GM18498 (cell line): Measurements from ENCODE around the gene KLB.
A peak's percentile ranks its signal among the peaks of the same experiment; 100 is the strongest.

Source experiments
- ATAC-seq: cut with Tn5 transposase; IDR thresholded peaks from one replicate; pipeline ENCODE4 v1.9.1; 2021; ENCODE audit warnings: mild to moderate bottlenecking, moderate library complexity; ENCODE audit not compliant: unreplicated experiment

Gene KLB

DNA sequence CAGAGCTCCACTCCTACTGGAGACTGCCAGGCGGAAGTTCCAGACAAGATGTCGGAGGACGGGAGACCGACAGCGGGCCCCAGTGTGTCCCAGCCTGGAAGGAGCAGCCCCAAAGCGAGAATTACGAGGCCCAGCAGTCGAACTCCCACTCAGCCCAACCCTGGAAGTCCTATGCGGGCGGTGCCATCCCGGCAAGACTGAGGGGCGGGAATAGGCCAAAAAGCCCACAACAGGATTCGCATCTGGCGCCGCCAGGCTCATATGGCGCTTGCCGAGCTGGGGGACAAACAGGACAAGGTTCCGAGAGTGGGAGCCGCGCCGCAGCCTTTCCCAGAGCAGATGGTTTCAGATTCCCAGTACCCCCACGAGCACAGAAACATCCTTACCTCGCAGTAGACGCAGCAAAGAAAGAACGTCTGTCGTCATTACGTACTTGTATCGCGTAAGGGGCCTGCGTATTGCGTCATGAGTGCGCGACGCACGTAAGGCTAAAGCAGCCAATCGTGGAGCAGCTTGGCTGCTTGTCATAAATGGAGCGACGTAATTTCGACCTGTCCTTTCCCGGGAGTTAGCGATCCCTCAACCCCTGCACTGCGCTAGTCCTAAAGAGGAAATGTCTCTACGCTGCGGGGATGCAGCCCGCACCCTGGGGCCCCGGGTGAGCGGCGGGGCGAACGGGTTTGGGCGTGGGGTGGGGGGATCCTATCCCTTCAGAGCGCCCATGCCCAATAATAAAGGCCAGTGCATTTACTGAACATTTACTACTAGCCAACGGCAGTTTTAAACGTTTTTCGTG is 52.0 kb downstream of the KLB start, which contains the start of the genes LIAS and RPL9:
Gene LIAS (plus strand): TSS at position 552 of the 796 bp plus-strand sequence. CDS start 62 bp downstream, at position 614.
Gene RPL9 (minus strand): TSS at position 418 of the 796 bp plus-strand sequence. CDS start 483 bp downstream, outside the sequence.
- ATAC-seq: peak; percentile 82

DNA sequence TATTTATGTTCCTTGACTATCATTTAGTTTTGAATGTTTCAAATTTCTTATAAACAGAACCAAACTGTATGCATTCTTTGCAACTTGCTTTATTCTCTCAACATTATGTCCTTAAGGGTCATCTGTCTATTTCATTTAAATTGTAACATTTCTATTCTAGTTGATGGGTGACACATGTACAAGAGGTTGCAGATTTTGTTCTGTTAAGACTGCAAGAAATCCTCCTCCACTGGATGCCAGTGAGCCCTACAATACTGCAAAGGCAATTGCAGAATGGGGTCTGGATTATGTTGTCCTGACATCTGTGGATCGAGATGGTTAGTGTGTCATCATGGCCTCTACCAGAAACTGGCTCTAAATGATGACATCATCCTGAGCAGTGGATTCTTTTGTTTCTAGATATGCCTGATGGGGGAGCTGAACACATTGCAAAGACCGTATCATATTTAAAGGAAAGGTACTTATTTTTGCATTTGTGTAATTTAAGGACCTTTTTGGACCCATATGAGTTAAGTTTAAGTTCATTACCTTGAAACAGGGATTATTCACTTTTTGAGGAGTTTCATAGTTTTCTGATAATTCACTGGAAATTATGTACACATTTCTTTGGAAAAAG is 58.3 kb downstream of the KLB start:
- no peak for ATAC-seq

DNA sequence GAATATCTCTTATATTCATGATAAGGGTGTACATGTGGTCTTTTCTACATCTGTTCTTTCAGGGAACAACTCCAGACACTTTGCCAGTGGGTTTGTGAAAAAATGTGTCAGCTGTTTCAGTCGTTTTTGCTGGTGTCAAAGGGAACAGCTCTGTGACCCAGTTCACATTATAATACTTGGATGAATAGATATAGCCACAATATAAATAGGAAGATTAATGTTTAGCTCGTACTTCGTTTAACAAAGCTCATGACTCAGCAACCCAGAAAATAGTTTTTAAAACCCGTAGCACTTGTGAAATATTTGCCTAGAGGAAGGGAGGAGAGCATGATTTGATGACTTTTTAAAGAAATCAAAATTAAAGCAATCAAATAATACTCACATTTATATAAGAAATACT is 60.0 kb downstream of the KLB start:
- no peak for ATAC-seq

DNA sequence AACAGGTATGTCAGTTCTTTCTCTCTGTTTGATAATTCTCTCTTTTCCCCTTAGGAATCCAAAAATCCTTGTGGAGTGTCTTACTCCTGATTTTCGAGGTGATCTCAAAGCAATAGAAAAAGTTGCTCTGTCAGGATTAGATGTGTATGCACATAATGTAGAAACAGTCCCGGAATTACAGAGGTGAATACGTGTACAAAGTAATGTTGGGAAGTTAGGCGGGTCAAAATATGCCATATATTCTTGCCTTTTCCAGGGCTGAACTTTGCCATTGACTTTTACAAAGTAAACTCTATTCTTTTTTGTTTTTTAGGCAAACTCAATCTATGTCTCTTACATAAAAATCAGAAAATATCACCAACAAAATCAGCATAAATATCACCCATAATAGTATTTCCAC is 60.7 kb downstream of the KLB start:
- no peak for ATAC-seq

DNA sequence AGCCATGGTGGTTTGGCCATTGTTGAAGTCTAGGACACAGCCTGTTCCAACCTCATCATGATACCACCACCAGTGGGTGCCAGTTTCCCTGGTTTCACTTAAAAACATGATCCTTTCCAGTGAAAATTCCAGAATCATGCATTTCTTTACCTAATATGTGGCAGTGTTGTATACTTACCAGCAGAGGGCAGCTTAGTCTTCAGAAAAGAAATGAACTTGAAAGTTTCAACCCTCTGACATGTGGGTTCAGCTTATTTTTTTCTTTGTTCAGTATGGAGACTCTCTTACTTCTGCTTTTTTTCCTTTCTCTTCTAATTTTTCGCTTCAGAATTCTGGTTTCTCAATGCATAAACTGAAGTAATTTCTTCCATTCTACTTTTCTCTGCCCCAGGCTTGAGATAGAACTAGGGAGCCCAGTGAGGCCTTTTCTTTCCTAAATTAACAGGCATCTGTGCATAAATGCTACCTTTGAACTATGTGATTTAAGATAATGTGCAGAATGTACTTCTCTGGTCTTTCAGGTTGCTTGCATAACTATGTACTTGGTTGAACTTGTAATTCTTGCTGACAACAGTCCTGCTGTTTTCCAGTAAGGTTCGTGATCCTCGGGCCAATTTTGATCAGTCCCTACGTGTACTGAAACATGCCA is 62.8 kb downstream of the KLB start:
- peak; percentile 83 for ATAC-seq

DNA sequence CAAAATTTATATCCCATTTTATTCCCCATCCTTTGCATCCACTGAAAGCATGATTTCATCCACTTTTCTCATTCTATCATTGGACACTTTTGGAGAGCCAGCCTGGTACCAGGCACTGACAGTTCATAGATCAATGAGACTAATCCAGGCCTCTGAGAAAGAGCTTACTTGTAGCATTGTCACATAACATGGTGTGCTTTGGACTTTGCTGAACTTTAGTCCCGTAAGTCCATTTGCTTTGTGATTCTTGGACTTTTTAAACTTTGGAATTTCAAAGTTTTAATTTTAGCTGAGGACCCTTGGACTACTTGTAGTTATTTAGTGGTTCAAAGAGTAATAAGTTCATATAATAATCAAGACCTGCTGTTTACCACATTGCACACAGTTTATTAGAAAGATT is 63.7 kb downstream of the KLB start:
- no peak for ATAC-seq

DNA sequence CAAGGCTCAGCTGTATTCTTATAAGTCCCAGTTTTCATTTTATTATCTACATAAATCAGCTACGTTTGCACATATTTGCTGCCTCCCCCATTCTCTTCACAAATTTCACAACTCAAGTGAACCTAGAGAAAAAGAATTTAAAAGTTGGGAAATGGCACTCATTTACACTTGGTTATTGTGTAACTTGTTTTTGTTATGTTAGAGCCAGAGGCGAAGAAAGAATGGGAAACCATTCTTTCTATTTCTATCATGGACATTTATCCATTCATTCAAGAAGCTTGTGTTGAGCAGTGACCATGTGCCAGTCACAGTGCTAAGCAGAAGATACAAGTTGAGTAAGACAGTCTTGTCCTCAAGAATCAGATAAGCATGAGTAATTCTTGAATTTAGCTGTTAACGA is 65.7 kb downstream of the KLB start:
- ATAC-seq: no peak

DNA sequence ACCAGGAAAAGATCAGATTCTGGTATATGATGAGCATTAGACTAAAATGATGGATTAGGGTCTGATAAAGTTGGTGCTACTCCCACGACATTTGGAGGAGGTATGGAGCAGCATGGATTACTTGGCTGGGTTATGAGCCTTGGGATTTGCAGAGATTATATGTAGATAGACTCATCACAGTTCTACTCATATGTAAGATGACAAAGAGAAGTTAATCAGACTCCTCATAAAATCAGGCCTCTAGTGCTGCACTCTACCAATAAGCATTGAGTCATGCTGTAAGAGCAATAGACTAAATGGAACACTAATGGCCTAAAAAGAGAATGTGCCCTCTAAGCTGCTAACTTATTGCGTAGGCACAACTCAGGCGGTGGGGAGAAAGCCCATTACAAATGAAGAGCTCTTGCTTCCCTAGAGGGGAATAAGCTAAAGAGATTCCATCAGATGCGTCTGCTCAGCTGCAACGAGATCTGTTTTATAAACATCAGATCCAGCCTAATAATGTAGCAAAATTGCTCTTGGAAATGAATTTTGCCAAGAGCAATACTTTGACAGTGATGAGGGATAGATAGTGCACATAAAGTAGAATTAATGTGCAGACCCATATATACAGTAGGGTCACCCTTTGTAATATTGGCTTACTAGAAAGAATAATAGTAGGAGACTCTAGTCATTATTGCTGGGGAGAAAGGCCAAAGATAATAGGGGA is 69.6 kb downstream of the KLB start:
- no peak for ATAC-seq

DNA sequence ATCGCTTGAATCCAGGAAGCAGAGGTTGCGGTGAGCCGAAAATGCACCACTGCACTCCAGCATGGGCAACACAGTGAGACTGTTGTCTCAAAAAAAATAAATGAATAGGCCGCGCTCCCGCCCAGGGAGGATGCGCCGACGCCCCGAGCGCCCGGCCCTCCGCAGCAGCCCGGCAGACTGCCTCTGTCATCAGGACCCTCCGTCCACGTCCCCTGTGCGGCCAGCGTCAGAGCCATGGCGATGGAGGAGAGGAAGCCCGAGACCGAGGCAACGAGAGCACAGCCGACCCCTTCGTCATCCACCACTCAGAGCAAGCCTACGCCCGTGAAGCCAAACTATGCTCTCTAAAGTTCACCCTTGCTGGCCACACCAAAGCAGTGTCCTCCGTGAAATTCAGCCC is 73.5 kb downstream of the KLB start:
- no peak for ATAC-seq

DNA sequence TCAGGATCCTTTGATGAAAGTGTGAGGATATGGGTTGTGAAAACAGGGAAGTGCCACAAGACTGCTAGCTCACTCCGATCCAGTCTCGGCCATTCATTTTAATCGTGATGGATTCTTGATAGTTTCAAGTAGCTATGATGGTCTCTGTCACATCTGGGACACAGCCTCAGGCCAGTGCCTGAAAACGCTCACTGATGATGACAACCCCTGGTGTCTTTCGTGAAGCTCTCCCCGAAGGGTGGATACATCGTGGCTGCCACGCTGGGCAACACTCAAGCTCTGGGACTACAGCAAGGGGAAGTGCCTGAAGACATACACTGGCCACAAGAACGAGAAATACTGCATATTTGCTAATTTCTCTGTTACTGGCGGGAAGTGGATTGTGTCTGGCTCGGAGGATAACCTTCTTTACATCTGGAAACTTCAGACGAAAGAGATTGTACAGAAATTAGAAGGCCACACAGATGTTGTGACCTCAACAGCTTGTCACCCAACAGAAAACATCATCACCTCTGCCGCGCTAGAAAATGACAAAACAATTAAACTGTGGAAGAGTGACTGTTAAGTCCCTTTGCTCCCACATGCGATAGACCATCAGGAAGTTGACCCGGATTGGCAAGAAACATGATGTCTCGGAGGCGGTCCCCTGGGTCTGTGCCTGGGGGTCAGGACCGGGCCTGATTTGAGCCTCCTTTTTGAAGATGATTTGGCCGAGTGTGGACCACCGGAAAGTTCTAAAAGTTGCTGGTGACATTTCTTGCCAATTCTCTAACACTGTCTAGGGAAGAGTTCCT is 74.4 kb downstream of the KLB start:
- no peak for ATAC-seq

DNA sequence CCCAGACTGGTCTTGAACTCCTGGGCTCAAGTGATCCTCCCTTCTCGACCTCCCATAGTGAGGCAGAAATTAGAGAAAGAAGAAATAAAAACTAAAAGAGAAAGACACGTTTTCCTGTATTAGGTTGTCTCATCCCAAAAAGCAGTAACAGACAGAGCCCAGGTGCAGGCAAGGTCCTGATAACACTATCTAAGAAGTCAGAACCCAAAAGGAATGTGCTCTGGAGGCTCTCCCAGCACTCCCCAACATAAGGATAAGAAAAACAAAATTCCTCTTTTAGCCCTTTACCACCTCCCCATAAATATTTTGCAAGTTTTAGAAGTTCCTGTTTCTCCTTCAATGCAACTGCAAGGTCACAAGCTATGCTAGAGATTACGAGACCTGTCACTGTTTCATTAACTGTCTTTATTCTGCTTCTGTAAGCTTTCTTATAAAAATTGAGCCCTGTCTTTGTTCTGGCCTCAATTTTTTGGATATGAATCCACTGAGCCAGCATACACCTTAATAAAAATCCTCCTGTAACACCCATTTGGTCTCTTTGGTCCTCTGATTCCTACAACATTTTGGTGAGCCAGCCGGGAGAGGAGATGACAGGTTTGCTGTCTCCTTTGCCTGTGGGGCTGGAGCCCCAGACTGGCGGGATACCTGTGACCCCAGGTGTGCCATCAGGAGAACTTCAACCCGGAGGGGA is 78.0 kb downstream of the KLB start:
- no peak for ATAC-seq

DNA sequence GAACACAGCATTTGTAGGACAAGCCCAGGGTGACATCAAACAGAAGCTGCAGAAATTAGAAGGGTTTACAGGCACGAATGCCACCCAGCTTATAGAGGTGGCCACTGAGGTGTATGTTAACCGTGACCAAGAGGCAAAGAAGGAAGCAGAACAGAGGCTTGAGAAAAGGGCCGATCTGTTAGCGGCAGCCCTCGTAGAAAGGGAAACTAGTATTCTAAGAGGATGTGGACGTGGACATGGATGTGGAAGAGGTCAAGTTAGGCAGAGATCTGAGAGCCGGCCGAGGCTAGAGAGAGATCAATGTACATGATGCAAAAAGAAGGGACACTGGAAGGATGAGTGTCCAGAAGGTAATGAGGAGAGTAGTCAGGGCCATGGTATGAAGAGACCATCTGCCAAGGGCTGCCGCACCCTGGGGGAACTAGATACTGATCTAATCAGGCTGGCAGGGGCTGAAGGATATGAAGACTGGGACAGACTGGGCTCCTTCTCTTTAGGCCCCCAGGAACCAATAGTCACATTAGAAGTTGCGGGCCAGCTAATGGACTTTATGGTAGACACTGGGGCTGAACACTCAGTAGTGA is 79.6 kb downstream of the KLB start:
- ATAC-seq: no peak

DNA sequence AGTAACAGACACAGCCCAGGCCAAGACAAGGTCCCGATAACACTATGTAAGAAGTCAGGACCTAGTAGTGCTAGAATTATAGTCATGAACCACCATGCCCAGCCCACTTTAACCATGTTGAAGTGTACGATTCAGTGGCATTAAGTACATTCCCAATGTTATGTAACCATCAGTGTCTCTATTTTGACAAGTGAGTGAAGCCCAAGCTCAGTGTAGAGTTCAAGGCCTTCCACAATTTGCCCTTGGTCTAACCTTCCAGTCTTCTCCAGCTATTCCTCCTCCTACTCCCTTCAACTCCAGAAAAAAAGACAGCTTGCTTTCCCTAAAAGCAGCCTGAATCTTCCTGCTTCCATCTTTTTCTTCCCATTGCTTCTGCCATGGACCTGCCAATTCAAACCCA is 83.6 kb downstream of the KLB start:
- ATAC-seq: no peak

DNA sequence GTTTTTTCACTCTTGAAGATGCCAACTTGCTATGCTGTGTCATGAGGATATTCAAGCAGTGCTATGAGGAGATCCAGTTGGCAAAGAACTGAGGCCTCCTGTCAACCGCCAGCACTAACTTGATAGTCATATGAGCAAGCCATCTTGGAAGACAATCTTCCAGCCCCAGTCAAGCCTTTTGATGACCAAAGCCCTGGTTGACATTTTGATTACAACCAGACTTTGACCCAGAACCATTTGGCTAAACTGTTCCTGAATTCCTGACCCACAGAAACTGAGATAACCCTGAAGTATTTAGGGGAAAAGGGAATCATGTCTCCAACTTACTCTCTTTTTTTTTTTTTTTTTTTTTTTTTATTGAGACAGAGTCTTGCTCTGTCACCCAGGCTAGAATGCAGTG is 87.6 kb downstream of the KLB start:
- ATAC-seq: no peak

DNA sequence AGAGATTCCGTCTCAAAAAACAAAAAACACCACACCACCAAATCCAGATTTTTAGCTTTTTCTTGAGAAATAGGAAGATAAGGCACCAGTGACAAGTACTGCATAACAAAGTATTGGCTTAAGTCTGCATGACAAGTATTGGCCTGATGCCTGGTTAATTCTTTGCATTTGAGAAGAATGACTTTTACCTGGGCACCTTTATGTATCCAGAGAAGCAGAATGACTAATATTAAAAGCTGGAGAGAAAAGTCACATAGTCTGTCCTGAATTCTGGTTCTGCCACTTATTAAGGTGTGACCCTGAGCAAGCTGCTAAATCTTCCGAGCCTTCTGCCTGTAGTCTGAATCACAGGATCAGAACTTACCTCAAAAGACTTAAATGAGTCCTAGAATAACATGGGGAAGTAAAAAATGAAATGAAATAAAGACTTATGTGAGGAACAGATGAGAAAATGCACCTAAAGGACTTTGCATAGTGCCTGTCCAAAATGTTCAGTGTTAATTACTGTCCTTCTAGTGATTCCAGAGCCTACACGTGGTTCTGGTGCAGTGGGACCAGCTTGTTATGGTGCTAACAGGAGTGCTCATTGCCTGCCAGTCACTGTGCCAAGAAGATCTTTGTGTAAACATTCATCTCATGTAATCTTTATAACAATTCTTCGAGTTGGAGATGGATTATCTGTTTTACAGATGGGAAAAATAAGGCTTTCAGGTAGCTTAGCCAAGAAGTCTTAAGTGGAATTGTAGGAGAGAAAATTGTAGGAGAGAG is 88.9 kb downstream of the KLB start:
- no peak for ATAC-seq

DNA sequence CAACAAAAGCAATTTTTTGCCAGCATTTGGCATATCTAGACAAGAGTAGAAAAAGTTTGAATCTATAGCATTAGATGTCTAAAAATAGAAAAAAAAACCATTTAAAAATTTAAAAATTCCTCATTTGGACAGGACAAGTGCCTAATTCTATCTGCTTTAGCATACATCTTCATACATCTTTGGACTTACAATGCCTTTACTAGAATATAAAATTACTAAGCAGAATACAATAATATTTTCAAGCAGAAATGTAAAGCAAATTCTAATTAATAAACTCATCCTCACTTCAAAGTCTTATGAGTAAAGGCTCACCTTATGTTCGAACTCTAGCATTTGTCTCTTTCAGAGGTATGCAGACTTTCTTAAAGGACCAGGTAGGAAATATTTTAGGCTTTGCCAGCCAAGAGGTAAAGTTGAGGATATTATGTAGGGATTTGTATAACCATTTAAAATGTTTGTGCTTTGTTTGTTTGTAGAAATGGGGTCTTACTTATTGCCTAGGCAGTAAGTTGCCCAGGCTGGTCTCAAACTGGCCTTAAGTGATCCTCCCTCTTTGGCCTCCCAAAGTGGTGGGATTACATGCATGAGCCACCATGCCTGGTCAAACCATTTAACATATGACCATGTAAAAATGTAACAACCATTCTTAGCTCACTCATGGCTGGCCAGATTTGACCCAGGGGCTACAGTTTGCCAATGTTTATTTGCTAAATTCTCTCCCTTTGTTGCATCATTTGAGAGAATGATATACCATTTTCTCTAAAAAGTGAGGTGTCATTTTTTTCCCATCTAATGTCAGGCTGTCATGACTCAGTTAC is 91.4 kb downstream of the KLB start:
- no peak for ATAC-seq

DNA sequence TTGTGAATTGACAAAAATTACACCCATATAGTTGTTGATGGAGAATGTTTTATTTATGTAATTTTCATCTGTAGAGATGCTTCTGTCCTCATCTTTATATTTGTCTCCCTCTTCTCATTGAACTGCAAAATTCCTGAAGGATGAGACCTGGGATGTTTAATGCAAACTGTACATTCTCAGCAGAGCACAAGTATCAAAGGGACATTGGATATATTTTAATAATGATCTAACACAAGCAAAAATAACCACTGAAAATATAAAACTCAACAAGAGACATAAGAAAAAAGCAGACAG is 91.9 kb downstream of the KLB start:
- ATAC-seq: no peak
